Nephron (organoid): Measurements from ENCODE around the gene NAGLU.

Experiments
- H3K27ac Mint-ChIP-seq, 3 experiments: 2 replicates each; pipeline ENCODE4 v1.8.0; 2020; ENCODE audit warnings: mixed read lengths in 3 of 3, mild to moderate bottlenecking in 2 of 3, moderate library complexity in 1 of 3
- H3K27me3 Mint-ChIP-seq: 2 replicates; pipeline ENCODE4 v1.8.0; 2021; ENCODE audit warnings: low read depth, mild to moderate bottlenecking, moderate library complexity, mixed read lengths
- H3K36me3 Mint-ChIP-seq: 2 replicates; pipeline ENCODE4 v1.8.0; 2020; ENCODE audit warnings: low read depth, mixed read lengths
- H3K4me1 Mint-ChIP-seq: 2 replicates; pipeline ENCODE4 v1.8.0; 2020; ENCODE audit warnings: mixed read lengths
- H3K4me3 Mint-ChIP-seq, 3 experiments: 2 replicates each; pipeline ENCODE4 v1.8.0; 2020; ENCODE audit warnings: mild to moderate bottlenecking in 3 of 3, mixed read lengths in 3 of 3, moderate library complexity in 2 of 3
- H3K9me3 Mint-ChIP-seq: 2 replicates; pipeline ENCODE4 v1.8.0; 2020; ENCODE audit warnings: mixed read lengths
- TF ChIP-seq, protein P1 (sequence below), 3 experiments: fragments of 200-600 bp; sonication (generic); IDR thresholded peaks; one replicate each; pipeline ENCODE4 v1.5.0; 2021; ENCODE audit warnings: antibody characterized with exemption in 3 of 3; ENCODE audit not compliant: unreplicated experiment in 3 of 3

The NAGLU gene

DNA sequence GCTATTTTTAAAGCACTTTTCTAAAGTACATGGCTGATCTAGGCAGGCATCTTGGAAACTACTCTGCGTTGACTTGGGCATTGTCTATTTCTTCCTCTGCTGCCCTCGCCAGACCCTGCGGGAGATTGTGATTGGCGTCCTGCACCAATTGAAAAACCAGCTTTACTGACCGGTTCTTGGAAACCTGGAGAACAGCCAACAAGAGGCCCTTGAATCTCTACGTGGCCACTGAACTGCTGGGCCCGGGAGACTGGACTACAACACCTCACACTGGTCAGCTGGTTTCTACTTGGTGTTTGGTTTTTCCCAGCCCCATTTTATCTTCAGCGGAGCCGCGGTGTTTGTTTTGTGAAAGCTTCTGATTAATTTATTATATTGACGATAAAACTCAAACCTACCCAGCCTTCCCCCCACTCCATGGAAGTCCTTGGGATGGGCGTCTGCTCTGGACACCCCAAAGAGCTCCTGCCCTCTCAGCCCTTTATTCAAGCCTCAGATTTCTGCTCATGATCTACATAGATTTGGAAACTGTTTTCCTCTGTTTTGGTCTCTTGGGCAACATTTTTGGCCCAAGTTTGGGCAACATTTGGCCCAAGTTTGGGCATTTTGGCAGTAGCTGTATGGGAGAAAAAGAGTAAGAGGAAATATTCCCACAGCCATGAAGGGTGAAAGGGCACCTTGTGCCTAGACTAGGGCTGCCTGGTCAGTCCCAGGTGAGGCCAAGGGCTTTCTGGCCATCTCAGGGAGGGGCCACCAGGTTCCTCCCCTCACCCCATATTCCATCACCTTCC is 35.6 kb downstream of the NAGLU start:
- no peaks in the 10 kb centered on the region for H3K9me3 Mint-ChIP-seq
- H3K36me3 Mint-ChIP-seq = peaks cover 66% of the 10 kb centered on the region
- H3K4me3 Mint-ChIP-seq = peak overlapping the region in 1 of 3 experiments; percentile 43
- TF ChIP-seq, protein P1, sequence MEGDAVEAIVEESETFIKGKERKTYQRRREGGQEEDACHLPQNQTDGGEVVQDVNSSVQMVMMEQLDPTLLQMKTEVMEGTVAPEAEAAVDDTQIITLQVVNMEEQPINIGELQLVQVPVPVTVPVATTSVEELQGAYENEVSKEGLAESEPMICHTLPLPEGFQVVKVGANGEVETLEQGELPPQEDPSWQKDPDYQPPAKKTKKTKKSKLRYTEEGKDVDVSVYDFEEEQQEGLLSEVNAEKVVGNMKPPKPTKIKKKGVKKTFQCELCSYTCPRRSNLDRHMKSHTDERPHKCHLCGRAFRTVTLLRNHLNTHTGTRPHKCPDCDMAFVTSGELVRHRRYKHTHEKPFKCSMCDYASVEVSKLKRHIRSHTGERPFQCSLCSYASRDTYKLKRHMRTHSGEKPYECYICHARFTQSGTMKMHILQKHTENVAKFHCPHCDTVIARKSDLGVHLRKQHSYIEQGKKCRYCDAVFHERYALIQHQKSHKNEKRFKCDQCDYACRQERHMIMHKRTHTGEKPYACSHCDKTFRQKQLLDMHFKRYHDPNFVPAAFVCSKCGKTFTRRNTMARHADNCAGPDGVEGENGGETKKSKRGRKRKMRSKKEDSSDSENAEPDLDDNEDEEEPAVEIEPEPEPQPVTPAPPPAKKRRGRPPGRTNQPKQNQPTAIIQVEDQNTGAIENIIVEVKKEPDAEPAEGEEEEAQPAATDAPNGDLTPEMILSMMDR (IDR thresholded peaks at IDR 0.05; ENCODE audit: unreplicated experiment in 3 of 3) = no peak
- H3K4me1 Mint-ChIP-seq = peaks cover 19% of the 10 kb centered on the region
- H3K27ac Mint-ChIP-seq = no peak overlapping the region
- no peaks in the 10 kb centered on the region for H3K27me3 Mint-ChIP-seq

DNA sequence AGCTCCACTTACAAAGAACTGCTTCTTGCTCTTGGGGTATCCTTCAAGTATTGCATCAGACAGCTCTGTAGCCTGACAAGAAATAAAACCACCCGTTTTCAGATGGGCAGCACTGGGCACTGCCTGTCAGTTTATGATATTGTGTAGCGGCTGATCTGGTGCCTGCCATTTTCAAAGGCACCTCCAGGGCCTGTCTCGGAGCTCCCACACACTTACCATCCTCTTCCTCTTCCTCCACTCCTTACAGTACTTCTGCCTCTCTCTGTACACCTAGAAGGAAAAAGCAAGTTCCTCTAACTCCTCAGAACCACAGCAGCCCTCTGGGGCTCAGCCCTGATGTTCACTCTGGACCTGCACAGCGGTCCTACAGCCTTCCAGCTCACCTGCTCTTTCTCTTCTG is 37.1 kb downstream of the NAGLU start:
- H3K27ac Mint-ChIP-seq = no peak overlapping the region
- H3K4me3 Mint-ChIP-seq = peak overlapping the region in 1 of 3 experiments; percentile 6
- H3K9me3 Mint-ChIP-seq = no peaks in the 10 kb centered on the region
- H3K36me3 Mint-ChIP-seq = peaks cover 62% of the 10 kb centered on the region
- H3K4me1 Mint-ChIP-seq = peaks cover 26% of the 10 kb centered on the region
- TF ChIP-seq, protein P1 (IDR thresholded peaks at IDR 0.05; ENCODE audit: unreplicated experiment in 3 of 3) = no peak
- H3K27me3 Mint-ChIP-seq = no peaks in the 10 kb centered on the region

DNA sequence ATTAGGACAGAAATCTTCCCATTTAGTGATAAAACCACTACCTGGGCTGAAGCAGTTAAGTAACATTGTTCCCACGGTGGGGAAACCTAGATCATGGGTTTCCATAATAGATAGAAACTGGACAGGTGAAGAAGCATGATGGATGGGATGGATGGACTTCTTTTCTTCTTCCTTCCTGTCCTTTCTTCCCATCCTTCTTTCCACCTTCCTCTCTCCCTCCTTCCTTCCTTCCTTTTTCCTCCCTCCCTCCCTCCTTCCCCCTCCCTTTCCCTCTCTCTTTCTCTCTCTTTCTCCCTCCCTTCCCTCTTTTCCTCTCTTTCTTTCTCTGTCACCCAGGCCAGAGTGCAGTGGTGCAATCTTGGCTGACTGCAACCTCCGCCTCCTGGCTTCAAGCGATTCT is 38.4 kb downstream of the NAGLU start:
- TF ChIP-seq, protein P1 (IDR thresholded peaks at IDR 0.05; ENCODE audit: unreplicated experiment in 3 of 3) = no peak
- H3K9me3 Mint-ChIP-seq = no peaks in the 10 kb centered on the region
- no peak overlapping the region for H3K27ac Mint-ChIP-seq
- H3K27me3 Mint-ChIP-seq = no peaks in the 10 kb centered on the region
- H3K4me3 Mint-ChIP-seq = peak overlapping the region in 1 of 3 experiments; percentile 51
- H3K36me3 Mint-ChIP-seq = peaks cover 57% of the 10 kb centered on the region
- peaks cover 31% of the 10 kb centered on the region for H3K4me1 Mint-ChIP-seq

DNA sequence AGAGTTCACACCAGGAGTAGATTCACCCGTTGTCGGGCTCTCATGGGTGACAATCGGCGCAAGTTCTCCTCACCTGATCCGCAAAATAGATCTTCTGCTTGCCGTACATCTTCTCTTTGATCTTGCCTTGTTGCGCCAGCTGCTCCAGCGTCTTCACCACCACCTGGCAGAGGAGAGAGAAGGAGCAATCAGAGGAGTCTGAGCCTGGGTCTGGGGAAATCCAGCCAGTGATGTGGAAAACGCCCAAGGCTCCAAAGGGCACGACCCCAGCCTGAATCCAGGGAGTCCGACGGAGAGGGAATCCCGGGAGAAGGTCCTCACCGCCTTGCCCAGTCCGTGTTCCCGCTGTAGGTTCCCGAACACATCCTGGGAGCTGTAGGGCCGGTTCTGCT is 41.1 kb downstream of the NAGLU start:
- Mint-ChIP-seq H3K4me3 (peak overlapping the region; percentile 98 to 99 (median 98)), H3K9me3 (no peaks in the 10 kb centered on the region), H3K27me3 (peaks cover 3% of the 10 kb centered on the region), H3K27ac (peak overlapping the region; percentile 5 to 88 (median 64)), H3K36me3 (peaks cover 33% of the 10 kb centered on the region), H3K4me1 (peaks cover 31% of the 10 kb centered on the region)
- TF ChIP-seq, protein P1 (IDR thresholded peaks at IDR 0.05; ENCODE audit: unreplicated experiment in 3 of 3) = no peak

DNA sequence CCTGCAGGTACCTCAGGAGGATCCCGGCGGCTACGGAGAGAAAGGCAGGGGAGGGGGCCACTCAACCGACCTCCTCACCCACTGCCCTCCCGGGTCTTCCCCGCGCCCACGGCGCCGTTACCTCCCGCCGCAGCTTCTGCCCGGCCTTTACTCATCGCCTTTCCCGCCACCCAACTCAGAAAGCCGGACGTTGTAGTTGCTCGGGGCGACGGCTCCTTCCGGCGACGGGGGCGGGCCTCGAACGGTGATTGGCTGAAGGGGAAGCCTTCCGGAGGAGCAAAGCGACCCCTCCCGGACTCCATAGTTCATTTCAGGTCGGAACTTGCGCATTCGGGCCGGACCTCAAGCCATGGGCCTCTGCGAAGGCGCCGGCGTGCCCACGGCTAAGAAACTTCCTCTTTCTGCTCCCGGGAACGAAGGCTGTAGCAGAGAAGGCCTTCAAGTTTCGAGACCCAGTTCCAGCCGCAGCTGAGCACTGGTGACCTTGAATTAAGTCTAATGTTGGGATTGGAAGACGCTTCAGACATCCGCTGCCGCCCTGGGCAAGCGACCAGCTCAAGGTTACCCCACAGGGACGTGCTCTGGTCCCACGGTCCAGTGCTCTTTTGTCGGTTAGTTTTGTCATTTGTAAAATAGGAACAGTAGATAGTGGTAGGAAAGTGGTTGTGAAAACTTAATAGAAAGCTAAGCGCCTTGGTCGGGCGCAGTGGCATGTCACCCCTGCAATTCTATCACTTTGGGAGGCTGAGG is 41.7 kb downstream of the NAGLU start, which contains the start of gene PSMC3IP:
Gene PSMC3IP, minus strand, starts transcription at position 198 of the 750 bp plus-strand sequence. Its CDS starts 43 bp downstream, at position 155.
- peak within 1 kb of the TSS; percentile 87 to 96 (median 88) for H3K27ac Mint-ChIP-seq
- TF ChIP-seq, protein P1 (IDR thresholded peaks at IDR 0.05; ENCODE audit: unreplicated experiment in 3 of 3) = peak in 1 of 3 experiments; percentile 26
- peaks cover 3% of the 10 kb centered on the region for H3K27me3 Mint-ChIP-seq
- peaks cover 31% of the 10 kb centered on the region for H3K4me1 Mint-ChIP-seq
- peak within 1 kb of the TSS; percentile 98 to 99 (median 98) for H3K4me3 Mint-ChIP-seq
- no peaks in the 10 kb centered on the region for H3K9me3 Mint-ChIP-seq
- peaks cover 32% of the 10 kb centered on the region for H3K36me3 Mint-ChIP-seq
